ENCODE data around the gene KIAA0232.
A peak's percentile ranks its signal among the peaks of the same experiment; 100 is the strongest.
"Not testable (repeated sequence)": the region's sequence is repeated elsewhere in the genome, so short reads cannot be mapped to it uniquely, and the experiment has no call there.

The KIAA0232 gene

DNA sequence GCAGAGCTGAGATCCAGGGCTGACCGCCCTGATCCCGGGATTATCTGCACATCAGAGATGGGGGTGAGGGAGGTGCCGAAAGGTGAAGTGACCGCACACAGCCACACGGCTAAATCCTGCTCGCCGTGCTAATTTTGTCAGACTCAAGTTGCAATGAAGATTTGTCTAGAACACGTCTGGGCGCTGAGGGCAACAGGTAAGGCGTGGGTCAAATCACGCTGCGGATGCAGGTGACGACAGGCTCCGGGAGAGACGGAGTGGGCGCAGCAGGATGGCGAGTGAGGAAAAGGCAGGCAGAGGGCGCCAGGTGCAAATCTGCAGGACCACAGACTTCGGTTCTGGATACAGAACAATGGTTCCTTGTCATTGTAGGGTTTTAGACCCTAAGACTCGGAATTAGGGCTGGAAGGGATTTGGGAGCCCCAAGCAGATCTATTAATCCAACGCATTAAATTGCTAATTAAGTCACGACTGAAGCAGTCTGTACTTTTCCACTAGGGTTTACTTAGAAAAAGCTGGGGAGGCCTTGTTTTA is 125.2 kb downstream of the KIAA0232 start:
- no peak for DNase-seq

GRCh38 chr4:6908432-6909112 is 126.0 kb downstream of the KIAA0232 start:
- DNase-seq = no peak

DNA sequence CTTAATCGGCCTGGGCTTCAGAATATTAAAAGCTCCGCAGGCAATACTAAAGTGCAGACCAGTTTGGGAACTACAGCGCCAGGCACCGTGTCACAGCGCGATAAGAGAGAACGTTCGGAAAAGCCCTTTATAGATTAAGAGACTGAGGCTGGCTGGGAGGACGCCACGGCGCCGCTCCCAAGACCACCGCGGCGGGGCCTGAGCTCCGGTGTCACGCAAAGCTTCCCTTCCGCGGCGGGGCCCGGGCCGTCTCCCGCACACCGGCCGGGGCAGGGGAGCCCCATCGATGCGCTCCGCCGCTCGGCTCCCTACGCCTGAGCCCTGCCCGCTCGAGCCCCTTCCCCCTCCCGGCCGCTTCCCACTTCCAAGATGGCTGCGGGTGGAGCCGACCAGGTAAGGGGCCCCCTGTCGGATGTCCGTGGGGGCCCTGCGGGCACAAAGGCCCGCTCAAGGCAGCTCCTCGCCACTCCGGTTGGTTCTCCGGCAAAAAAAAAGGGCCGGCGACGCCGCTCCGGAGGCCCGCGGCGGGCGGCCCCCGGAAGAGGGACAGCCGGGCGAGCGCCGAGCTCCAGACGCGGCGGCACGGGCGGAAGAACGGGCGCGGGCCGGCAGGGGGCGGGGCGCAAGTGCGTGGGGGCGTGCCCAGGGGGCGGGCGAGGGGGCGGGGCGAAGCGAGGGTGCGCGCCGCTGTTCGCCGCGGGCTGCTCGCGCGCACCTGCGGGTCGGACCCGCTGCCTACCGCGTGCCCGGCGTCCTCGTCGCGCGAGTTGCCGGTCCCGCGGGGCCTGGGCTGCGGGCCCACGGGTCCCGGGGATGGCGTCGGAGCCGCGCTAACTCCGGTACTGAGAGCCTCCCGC is 126.8 kb downstream of the KIAA0232 start, which contains the start of gene TBC1D14:
TSS of gene TBC1D14 (plus strand) at position 714 of the 857 bp plus-strand sequence. CDS start 13,564 bp downstream, outside the sequence.
- DNase-seq = peak; percentile 89

DNA sequence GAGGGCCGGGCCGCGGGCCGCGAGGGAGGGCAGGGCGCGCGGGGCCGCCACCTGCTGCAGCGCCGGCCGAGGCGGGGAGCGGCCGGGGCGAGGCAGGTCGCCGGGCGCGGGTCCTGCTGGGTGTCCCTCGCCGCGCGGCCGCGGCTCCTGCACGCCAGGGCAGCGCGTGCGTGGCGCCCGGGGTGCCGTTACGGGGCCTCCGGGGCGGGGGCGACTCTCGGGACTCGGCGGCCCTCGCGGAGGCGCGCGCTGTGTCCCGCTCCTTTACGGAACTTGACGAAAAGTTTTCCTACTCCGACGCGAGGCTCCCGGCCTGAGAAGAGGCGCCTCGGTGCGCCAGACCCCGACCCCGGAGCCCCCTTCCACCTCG is 127.4 kb downstream of the KIAA0232 start:
- peak; percentile 62 for DNase-seq

DNA sequence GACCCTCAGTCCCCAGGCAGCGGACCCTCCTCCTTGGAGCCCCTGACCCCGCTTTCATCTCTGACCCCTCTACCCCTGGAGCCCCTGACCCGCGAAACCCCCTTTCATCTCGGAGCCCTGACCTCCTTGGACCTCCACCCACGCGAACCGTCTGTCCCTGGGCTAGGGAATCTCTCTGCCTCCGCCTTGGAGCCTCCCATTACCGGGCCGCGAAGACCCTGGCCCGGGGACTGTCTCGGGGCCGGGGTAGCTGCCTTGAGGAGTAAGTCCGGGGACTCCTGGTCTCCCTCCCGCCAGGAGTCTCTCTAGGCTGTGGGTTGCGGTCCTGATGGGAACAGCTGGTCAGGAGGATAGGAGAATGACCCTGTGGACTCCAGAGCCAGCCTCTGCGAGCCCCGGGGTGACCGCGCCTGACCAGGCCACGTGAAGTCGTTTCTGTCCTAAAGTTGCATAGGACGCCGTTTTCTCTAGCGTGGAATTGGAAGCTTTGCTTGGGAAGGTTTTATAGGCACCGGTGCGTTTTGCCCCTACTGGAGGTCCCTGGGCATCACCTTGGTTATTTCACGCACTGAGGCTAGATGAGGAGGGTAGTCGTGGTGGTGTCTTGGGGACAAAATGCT is 127.9 kb downstream of the KIAA0232 start:
- DNase-seq = no peak

DNA sequence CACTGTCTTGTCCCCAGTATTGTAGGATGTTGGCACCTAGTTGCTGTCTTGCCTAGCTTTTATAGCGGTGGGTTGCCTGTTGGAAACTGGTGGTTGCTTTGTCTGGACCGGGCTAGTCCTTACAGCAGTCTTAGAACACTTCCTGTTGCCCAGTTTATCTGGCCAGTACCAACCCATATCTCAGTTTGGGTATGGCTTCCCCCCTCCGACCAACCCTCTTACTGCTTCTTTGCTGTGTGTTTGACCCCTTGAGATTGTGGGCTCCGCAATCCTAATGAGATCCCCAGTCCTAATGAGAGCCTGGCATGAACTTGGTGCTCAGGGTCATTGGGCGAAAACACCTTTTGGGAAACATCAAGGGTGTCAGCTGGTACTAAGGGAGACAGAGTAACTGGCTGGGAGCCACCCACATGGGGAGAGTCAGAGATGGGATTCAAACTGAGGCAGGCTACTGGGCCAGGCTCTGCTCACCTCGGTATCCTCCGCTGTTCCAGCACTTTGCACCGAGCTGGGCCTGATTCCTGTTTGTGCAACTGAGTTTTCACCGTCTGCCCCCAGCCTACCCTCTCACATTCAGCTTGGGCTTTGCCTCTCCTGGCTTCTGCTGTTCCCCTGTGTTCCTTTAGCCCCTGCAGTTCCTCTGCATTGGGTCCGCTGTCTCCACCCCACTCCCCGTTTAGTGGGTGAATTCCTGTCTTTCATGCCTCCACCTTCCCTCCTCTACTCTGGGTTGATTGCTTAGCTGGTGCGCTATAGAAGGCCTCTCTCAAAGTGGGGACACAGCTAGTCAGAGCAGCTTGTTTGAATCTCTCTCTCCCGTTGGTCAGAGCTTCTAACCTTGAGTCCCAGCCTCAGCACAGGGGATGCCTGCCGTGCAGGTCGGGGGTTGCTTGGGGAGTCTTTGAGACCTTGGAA is 128.7 kb downstream of the KIAA0232 start:
- no peak for DNase-seq

- not testable (repeated sequence) for DNase-seq
Observed at GRCh38 chr4:6911917-6912316, 129.4 kb downstream of the KIAA0232 start.

DNA sequence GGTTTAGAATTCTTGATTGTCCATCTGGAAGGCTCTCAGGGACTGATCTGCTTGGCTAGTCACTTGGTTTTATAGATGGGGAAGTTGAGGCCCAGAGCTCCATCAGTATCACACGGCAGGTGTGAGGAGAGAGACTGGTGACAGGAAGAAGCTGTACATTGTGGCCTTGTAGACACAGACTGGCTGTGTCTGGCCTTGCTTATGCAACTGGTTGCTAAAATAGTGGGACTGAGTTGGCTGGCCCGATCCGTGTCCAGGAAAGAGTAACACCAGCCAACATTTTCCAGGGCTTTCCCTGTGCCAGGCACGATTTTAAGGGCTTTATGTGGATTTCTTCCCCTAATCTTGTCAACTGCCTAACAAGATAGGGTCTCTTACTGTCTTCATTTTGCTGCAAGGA is 129.9 kb downstream of the KIAA0232 start:
- DNase-seq = no peak

DNA sequence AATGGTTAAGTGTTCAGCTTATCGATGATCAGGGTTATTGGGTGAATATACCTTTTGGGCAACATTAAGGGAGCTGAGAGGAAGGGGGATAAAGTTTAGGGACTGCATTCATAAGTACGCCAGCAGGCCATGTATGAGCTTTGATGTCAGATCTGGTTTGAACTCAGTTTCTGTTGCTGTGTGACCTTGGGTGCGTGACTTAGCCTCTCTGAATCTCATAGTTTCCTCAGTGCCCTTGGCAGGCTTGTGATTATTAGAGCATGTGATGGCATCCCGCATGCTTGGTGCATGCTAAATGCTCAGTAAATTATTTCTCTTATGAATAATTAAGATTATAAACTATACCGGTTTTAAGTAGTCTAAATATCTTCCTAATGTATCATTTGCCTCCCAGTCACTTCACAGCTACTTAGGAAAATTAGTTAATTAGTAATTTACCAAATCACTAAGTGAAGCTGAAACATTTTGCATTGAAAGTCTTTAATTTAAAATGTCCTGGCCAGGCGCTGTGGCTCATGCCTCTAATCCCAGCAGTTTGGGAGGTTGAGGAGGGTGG is 130.9 kb downstream of the KIAA0232 start:
- no peak for DNase-seq

- DNase-seq = no peak
Observed at GRCh38 chr4:6914448-6914847, 131.9 kb downstream of the KIAA0232 start.

GRCh38 chr4:6915041-6916005 is 132.8 kb downstream of the KIAA0232 start:
- DNase-seq = no peak

DNA sequence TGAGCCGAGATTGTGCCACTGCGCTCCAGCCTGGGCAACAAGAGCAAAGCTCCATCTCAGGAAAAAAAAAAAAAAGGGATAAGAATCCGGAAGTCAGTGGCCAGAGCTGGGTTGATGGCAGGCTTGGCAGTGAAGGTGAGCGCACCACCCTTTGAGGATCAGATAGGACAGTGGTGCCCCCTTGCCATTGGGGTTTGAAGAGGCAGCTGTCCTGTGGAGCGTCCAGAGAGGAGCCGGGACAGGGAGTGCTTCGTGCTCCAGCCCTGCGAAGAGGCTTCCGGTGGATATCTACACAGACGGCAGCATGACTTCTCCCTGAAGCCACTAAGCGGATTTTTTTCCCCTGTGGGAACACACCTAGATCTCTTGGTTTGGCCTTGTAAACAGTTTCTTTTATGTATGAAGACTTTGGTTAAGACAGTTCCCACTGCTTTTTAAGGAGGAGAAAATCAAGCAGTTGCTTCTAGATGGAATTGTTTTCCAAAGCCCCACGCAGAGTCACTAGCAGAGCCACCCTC is 133.6 kb downstream of the KIAA0232 start:
- no peak for DNase-seq

GRCh38 chr4:6916587-6917460 is 134.3 kb downstream of the KIAA0232 start:
- peak; percentile 40 for DNase-seq

- DNase-seq = peak; percentile 54
Observed at GRCh38 chr4:6917461-6918271, 135.1 kb downstream of the KIAA0232 start.

DNA sequence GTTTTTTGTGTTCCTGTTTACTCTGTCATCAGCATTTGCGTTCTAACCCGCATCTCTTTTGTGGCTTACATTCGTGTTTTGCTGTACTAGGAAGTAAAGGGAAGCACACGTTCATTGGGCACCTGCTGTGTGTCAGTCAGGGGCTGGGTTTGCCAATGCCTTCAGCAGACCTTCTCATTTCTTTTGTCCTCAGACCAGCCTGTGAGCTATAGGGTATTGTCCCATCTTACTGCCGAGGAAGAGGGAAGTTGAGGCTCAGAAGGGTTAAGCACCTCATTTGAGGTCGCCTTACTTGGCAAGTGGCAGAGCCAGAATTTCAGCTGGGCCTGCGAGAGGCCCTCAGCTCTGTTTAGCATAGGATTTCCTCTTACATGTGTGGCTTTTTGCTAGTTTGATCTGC is 135.8 kb downstream of the KIAA0232 start:
- no peak for DNase-seq

DNA sequence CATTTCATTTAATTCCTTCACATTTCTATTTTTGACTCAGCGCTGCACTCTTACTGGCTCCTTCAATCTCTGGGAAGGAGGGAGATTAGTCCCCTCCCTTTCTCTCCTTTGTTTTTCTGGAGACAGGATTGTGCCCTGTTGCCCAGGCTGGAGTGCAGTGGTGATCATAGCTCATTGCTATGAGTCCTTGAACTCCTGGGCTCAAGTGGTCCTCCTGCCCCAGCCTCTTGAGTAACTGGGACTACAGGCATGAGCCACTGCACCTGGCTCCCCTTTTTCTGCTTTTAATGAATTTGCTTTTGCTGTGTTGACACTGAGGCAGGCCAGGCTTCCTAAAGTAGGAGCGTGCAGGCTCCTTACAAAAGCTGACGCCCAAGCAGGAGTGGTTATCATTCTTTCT is 137.6 kb downstream of the KIAA0232 start:
- DNase-seq = no peak

DNA sequence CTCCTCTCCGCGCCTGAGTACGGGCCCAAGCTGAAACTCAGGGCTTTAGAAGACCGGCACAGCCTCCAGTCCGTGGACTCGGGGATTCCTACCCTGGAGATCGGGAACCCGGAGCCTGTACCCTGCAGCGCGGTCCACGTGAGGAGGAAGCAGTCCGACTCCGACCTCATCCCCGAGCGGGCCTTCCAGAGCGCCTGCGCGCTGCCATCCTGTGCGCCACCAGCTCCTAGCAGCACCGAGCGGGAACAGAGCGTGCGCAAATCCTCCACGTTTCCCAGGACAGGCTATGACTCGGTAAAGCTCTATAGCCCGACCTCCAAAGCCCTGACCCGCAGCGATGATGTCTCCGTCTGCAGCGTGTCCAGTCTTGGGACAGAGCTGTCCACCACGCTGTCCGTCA is 141.0 kb downstream of the KIAA0232 start:
- no peak for DNase-seq

GRCh38 chr4:6924361-6924779 is 141.8 kb downstream of the KIAA0232 start:
- DNase-seq = no peak

Data from activated naive CD4-positive, alpha-beta T cell treated with anti-CD3 and anti-CD28 coated beads, Interleukin-2, amount 50 U/mL, for 16 hours (primary cell).